GDM1 (cell line): ENCODE measurements around the gene LSP1.
"Not testable (repeated sequence)": the region's sequence is repeated elsewhere in the genome, so short reads cannot be mapped to it uniquely, and the experiment has no call there.

ENCODE experiments used
- DNase-seq: peaks from one replicate; lab custom pipeline; 2025; lab: John Stamatoyannopoulos, UW

Gene LSP1

GRCh38 chr11:1864831-1865665, 12.2 kb downstream of the LSP1 start:
- no peak for DNase-seq

- no peak for DNase-seq
Observed at GRCh38 chr11:1866226-1866625, 13.3 kb downstream of the LSP1 start.

GRCh38 chr11:1866776-1867175, 13.9 kb downstream of the LSP1 start:
- DNase-seq: no peak

- DNase-seq: no peak
Observed at GRCh38 chr11:1867381-1867780, 14.5 kb downstream of the LSP1 start.

GRCh38 chr11:1868056-1868635, 15.3 kb downstream of the LSP1 start:
- no peak for DNase-seq

- no peak for DNase-seq
Observed at GRCh38 chr11:1868636-1869291, 15.9 kb downstream of the LSP1 start.

GRCh38 chr11:1869427-1870325, 16.8 kb downstream of the LSP1 start:
- DNase-seq: no peak

- DNase-seq: no peak
Observed at GRCh38 chr11:1870326-1870696, 17.4 kb downstream of the LSP1 start.

- no peak for DNase-seq
Observed at GRCh38 chr11:1870721-1871466, 18.0 kb downstream of the LSP1 start.

- DNase-seq: no peak
Observed at GRCh38 chr11:1871531-1871930, 18.6 kb downstream of the LSP1 start.

- DNase-seq: no peak
Observed at GRCh38 chr11:1872267-1872985, 19.5 kb downstream of the LSP1 start.

GRCh38 chr11:1873048-1873812, 20.3 kb downstream of the LSP1 start:
- DNase-seq: no peak

GRCh38 chr11:1873813-1874150, 20.9 kb downstream of the LSP1 start:
- not testable (repeated sequence) for DNase-seq

- not testable (repeated sequence) for DNase-seq
Observed at GRCh38 chr11:1874441-1875092, 21.7 kb downstream of the LSP1 start.

GRCh38 chr11:1875093-1875850, 22.4 kb downstream of the LSP1 start:
- no peak for DNase-seq

GRCh38 chr11:1875851-1876301, 23.0 kb downstream of the LSP1 start:
- not testable (repeated sequence) for DNase-seq

- no peak for DNase-seq
Observed at GRCh38 chr11:1876361-1877063, 23.6 kb downstream of the LSP1 start.
